GDM1 (cell line): ENCODE measurements around the gene GLRX5.

ENCODE experiments used
- DNase-seq: peaks from one replicate; lab custom pipeline; 2025; lab: John Stamatoyannopoulos, UW

Gene GLRX5

DNA sequence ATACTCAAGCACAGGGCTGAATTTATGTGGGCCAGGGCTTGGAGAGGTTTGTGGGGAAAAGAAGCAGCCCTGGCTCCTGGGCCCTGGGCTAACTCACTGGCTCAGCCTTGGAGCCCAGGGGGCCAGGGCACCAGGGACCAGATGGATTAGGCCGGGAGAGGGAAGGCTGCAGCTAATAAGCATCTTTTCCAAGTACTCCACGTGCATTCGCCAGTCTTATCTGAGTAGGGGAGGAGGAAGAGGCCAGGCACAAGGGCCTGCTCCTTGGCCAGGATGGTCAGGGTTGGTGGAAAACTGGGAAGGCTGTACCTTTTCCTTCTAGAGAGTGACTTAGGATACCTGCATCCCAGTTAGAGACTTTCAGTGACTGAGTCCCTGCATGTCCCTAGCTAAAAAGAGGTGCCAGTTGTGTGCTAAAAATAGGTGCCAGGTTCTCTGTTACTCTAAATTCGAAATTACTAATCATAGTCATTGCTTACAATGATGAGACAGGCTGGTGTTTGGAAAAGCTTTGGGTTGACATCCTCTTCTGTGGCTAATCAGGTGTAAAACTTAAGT lies 1.3 kb downstream of the GLRX5 start:
- DNase-seq: no peak

DNA sequence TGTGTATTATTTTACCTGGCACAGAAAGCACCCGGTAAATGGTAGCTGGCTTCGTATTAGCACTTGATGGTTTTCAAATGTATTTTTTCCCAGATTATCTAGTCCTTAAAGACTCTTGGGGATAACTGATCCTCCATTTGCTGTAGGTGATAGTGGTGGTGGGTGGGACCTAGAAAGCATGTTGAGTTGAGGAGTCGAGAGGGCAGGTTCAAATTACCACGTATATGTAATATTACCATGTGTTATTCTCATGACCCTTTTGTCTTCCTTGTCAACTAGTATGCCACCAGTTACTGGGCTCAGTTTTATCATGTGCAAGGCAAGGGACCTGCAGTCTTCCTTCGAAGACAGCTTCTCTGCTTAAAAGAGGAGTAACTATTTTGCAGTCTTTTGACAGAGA lies 1.8 kb downstream of the GLRX5 start:
- no peak for DNase-seq

DNA sequence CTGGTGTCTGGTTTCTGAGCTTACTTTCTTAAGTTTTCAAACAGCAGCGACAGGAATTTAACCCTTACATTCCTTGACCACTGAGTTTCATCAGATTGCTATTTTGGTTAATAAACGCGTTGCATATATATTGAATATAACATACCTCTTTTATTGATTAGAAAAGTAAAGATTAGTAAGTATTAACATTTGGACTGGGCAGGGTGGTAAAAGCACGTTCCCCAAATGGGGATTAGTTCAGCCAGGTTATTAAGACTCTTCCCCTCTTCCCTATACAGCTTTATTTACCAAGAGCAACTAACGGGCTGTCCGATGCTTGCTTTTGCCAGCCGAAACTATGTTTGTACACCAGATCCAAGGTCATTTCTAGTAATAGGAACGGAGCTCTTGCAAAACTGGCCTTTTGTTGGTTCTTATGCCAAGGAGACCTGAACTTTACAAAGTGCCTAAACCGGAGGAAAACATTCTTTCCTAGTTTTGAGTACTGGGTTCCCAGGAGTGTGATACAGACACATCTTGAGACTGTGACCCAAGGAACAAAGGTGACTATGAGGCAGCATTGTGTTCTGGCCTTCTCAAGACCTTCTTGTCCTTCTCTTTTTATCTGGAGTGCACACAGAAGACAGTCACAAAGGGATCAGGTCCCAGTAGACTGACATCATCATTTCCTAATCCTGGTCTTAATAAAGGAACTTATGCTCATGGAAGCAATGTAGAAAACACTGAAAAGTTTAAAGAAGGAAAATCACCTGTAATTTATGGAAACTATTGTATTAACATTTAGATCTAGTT lies 2.6 kb downstream of the GLRX5 start:
- DNase-seq: no peak

DNA sequence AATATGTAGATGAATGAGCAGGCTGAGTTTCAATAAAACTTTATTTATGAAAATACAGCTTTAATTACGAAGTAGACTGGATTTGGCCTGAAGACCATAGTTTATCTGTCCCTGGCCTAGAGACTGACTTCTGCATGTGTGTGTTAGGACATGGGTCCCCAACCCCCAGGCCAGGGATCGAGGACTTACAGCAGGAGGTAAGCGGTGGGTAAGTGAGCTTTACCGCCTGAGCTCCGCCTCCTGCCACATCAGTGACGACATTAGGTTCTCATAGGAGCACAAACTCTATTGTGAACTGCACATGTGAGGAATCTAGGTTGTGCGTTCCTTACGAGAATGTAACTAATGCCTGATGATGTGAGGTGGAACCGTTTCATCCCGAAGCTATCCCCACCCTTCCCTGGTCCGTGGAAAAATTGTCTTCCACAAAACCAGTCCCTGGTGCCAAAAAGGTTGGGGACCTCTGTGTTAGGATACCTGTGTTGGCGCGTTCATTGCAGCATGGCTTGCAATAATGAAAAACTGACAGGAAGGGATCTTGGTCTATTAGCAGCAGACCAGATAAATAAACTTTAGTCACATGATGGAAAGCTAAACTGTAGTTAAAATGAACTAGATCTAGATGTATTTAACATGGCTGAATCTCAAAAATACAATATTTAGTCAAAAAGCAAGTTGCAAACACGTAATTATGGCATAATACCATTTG lies 4.1 kb downstream of the GLRX5 start:
- no peak for DNase-seq

DNA sequence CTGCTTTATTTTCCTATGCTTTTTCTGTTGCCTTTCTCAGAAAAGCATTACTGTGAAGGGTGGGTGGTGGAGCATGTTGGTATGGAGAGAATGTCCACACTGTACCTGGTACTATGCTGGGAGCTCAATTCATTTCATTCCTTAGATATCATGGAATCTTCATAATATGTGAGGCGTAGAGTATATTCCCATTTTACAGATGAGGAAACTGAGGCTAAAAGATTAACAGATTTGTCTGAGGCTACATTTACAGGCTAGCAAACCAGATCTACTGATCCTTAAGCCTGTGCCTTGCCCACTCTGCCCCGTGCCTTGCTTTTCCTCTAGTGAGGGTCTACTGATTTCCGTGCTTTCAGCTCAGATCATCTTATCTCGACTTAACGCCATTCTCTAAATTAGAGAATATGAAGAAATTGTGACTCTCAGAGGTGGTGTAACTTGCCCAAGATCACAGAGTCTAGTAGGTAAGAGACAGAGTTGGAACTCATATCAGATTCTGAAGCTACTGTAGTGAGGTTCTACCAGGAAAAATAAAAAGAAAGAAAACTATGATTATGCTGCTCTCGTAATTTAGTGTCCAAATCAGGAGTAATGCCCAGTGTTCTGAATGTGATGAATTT lies 5.5 kb downstream of the GLRX5 start:
- DNase-seq: no peak

DNA sequence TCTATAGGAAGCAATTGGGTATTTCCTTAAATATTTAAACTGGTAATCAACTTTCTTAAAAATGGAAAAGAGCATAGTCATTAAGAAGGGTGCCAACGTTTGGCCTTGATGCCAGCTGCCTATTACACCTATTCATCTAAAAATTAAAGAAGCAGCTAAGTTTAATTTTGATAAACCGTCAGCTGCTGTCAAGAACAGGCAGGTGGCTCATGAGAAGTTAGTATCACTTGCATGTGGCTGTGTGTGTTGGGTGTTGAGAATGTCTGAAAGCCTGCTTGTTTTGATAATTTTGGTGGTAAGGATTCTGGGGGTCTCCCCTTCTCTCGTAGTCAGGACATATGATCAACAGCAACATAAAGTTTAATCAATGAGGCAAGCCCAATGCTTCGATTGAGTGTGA lies 6.5 kb downstream of the GLRX5 start:
- no peak for DNase-seq

DNA sequence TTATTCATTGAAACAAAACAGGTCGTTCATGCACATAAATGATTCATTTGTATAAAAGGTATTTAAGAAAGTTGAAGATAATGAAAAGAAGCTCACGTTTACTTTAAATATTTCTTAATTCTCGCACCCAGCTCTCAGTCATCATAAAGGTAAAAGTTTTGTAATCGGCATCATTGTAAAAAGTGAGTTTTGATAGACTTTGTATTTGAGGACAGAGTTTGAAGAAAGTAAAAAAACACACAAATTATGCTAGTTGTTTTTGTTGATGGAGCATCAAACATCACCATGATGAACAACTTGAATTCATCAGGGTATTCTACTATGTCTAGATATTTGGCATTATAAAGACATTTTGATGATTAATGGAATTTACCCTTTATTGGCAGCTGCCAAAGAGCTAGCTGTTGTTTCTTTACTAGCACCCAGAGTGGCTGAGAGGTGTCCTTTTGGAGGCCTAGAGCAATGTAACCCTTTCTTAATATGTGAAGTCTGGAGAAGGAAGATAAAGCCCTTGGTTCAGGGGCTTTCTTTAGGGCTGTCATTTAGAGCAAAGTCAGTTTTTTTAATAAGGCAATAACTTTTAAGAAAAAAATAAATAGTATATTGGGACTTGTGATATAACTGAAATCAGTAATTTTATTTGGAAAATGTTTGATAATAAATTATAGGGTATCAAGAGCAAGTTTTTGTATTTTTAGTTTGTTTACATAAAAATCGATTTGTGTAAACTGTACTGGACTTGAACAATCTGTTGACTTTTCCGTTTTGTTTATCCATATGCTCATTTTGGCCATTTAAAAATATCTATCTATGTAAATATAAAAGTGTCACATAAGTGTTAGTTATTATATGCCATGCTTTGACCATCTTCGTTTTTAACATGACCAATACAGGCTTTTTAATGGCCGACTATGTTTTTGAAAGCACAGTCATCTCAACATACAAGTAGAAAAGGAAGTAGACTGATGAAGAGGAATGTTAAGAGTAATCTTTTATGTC lies 7.4 kb downstream of the GLRX5 start:
- no peak for DNase-seq

DNA sequence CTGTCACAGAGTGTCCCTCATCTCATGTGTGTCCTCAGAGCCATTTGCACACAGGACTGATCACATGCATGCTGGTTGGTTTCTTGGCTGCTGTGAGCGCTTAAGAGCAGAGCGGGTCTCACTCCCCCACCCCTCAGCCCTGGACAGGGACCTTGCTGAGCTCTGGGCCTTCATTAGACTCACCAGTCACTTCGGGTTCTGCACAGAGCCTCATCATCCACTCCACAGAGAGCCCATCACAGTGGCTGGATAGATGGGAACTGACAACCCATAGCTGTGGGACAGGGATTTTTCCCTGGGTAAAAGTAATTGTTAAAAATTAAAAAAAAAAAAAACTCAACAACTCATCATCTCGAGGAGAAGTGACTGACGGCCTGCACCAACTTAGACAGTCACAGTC lies 8.2 kb downstream of the GLRX5 start:
- no peak for DNase-seq

DNA sequence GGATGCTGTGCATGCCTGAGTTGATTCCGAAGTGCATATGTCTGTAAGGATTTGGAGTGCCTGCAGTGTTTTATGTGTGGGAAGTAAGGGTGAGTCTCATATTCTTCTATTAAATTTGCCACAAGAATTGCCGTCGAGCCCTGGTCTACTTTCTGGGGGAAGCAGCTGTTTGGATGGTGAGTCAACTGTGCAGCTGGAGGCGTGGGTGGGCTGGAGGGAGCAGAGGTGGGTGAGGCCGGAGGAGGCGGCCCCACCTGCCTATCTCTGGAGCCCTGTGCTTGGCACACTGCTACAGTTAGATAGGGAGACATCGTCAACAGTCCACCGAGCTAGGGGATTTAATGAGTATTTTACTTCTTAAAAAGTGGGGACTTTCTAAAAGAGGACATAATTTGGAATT lies 9.7 kb downstream of the GLRX5 start:
- DNase-seq: no peak

DNA sequence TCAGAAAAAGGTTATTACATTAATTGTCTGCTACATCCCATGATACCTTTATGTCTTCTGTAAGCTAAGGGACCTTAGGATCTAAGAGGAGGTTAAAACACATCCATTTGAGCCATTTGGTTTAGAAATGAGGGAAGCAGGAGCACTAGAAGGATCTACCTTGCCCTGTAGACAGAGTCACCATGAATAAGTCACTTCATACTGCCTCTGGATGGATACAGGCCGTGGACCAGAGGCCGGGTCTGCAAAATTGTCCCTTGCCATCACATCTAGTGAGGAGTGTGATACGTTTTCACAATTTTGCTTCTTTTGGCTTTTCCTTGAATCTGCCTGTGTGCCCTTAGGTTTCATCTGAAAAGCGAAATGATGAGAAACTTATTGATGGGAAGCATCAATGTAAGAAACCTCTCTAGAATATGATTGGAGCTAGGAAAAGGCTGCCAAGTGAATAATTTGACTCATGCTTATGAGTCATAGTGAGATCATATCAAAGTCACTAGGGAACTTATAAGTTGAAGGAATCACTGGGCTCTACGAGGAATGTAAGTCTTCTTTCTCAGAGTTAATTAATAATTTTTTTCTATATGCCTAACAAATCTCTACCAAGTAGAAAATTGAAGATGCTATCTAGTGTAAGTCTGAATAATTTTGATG lies 10.8 kb downstream of the GLRX5 start:
- DNase-seq: no peak

DNA sequence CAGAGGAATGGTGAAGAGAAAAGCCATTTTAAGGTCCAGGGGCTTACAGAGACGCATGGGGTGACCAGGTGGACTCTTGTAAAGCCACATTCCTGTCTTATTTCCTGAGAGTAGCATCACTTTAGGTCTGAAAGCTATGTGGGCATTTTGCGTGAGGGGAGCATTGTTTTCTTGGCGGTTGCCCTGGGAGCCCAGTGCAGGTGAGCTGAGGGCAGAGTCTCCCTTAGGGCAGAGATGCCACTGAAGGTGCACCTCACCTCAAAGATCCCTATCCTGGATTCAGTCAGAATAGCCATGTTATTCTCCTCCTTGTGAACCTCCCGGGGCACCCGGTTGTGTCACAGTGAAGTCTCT lies 12.4 kb downstream of the GLRX5 start:
- DNase-seq: no peak

DNA sequence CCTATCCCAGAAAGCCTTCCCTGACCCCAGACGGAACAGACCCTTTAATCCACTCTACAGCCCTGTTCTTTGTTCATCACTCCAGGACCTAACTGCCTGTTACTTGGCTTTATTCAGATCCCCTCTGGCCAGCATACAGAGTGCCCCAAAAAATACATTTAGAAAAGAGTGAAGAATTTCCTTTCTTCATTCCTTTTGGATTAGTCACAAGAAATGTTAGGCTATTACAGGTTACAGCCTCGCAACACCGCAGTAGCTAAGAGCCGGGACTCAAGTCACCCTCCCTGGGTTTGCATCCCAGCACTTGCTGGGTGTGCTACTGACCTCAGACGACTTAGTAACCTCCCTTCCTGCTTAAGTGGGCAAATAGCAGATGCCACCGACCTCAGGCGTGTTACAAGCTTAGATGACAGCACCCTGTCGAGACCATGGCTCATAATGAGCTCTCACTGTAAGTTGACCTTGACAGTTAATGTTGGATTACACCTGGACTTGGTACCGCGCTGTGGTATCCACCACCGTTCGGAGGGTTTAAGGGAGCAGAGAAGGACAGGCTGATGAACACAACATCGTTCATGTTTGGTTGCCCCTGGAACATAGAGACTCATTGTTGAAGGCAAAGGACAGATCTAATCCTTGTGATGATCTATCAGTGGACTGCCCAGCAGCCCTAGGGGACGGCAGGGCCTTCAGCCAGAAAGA lies 12.9 kb downstream of the GLRX5 start:
- no peak for DNase-seq

DNA sequence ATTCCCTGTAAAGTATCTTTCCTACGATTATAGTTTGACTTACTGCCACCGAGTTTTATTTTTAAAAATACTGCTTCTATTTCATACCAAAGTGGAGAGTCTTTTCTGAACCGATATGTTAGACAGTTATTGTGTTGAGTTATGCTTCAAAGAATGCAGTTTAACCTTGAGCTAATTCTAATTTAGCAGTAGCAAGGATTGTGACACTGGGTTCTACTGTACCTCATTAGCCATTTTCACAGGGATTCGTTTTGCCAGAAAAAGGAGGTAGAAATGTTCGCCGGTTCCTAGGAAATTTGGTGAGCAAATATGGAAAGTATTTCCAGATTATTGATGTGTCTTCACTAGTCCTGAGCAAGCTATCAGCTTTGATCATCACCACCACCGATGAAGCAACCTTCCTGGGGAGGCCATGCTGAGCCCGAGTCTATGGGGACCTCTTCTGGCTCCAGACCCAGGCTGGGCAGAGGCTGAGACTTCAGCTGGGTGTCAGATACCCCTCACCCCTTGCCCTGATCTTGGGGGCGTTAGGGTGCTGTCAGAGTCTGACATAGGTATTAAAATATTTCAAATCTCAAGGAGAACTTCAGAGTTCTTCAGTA lies 13.6 kb downstream of the GLRX5 start:
- DNase-seq: no peak

DNA sequence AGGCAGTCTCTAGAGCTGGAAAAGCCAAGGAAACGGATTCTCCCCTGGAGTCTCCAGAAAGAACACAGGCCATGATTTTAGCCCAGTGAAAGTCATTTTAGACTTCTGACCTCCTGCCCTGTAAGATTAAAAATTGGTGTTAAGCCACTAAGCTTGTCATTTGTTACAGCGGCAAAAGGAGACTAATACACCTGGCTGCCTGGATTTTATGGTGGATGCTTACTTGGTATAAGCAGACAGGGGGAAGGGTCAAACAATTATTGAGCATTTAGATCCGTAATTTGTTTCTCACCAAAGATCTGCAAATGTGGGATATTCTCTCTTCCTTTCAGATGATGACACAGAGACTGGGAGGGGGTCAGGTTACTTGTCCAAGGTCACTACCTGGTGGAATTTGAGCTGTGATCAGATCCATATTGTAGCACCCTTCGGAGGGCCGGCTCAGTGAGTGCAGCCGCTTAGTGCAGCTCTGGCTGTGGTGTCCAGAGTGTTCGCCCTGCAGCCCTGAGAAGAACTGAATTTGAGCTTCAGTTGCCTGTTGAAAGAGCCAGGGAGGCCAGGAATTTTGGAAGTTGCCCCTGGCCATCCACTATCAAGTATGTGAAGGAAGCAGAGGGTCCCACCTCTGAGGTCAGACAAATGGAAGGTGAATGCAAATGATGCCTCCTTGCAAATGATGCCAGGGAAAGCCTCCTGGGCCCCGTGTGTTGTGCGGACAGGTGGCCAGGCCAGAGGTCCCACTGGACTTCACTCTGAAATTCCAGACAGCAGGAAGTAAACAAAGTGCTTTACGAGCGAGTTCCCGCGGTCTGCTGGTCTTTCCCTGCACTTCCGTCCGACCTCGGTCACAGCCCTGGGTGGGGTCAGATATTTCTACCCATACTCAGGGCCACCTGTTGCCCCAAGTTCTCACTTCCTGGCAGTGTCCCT lies 15.1 kb downstream of the GLRX5 start:
- DNase-seq: no peak

DNA sequence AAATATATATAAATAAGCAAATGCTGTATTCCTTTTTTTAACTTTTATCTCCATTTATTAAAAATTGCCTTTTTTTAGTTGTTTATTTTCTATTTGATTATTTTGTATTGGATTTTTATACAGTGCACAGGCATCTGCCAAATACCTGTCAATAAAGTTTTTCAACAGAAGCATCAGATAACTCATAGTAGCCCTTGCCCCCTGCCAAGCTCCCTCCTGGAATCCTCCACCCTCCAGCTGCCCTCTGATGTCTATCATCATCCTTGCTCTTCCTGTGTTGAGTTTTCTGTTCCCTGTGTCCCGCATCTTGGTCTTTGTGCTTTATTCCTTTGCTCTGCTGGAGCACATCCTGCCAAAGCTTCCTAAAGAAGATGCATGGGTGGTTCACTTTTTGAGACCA lies 16.6 kb downstream of the GLRX5 start:
- no peak for DNase-seq

DNA sequence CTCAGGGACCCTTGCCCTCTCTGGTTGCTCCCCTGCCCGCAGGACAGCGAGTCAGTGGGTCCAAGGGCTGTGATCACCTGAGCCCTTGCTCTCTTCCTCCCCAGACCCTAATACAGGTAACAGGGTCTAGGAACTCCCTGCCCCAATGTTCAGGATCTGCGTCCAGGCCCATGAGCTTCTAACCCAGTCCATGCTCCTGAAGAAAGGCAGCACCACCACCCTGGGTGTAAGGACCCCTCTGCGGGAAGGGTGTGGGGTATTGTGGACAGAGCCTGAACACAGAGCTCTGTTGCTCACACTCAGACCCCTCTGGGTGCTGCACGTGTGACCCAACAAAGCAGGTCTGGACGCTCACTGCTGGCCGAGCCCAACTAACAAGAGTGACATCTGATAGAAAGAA lies 18.3 kb downstream of the GLRX5 start:
- no peak for DNase-seq

DNA sequence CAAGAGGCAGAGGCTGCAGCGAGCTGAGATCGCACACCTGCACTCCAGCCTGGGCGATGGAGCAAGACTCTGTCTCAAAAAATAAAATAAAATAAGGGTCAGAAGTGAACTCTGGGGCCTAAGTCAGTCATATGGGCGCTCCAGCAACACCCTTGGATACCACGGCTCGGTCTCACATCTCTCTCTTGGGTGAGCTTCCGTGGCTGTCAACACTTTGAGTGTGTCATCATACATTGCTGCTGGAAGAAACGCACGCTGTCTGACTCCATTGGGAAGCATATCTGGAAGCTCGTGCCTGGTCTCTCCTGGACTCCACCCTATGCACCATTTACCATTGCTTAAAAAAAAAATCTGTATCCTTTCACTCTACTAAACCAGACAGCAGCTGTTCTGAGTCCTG lies 20.2 kb downstream of the GLRX5 start:
- DNase-seq: no peak

DNA sequence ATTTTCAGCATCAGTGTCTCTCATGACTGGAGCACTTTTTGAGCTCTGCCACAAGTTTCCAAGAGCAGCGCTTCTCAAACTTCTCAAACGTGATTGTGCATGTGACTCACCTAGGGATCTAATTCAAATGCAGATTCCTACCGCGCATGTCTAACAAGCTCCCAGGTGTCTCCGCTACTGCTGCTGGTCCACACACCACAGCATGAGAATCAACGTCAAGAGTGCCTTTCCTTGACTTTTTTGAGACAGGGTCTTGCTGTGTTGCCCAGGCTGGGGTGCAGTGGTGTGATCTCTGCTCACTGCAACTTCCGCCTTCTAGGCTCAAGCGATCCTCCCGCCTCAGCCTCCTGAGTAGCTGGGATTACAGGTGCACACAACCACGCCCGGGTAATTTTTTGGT lies 22.4 kb downstream of the GLRX5 start:
- DNase-seq: no peak

DNA sequence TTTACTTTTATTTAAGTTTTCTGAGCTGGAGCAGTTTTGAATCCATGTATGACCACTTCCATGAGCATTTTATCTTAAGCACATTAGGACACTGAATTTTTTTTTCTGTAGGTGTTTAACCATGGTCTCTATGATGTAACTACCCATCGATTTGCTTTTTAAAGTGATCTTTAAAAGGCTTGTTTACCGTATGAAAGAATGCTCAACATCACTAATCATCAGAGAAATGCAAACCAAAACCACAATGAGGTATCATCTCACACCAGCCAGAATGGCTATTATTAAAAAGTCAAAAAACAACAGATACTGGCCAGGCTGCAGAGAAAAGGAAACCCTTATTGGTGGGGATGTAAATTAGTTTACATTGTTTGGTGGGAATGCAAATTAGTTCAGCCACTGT lies 23.0 kb downstream of the GLRX5 start:
- DNase-seq: no peak
